Activated naive CD8-positive, alpha-beta T cell treated with anti-CD3 and anti-CD28 coated beads, Interleukin-2, amount 50 U/mL, for 24 hours (primary cell): ENCODE measurements around the gene RPL10.

Experiments
- ATAC-seq: fragments of 150-1000 bp; cut with Tn5 transposase; one replicate; pipeline ENCODE4 v1.10.0; 2021
- DNase-seq: peaks from one replicate; pipeline ENCODE4 v3.0.0; 2021
- H3K27ac Mint-ChIP-seq: one replicate; pipeline ENCODE4 v1.8.0; 2021; ENCODE audit warnings: mild to moderate bottlenecking, mixed read lengths
- H3K27me3 Mint-ChIP-seq: one replicate; pipeline ENCODE4 v1.8.0; 2021; ENCODE audit warnings: mixed read lengths
- H3K36me3 Mint-ChIP-seq: one replicate; pipeline ENCODE4 v1.8.0; 2021; ENCODE audit warnings: low read depth, mixed read lengths
- H3K4me1 Mint-ChIP-seq: one replicate; pipeline ENCODE4 v1.8.0; 2021; ENCODE audit warnings: mixed read lengths
- H3K4me3 Mint-ChIP-seq: one replicate; pipeline ENCODE4 v1.8.0; 2021; ENCODE audit warnings: mild to moderate bottlenecking, moderate library complexity, mixed read lengths
- H3K9me3 Mint-ChIP-seq: one replicate; pipeline ENCODE4 v1.8.0; 2021; ENCODE audit warnings: mixed read lengths

Gene RPL10

GRCh38 chrX:154368630-154369448 is 29.3 kb upstream of the RPL10 start:
- H3K27me3 Mint-ChIP-seq: no peaks in the 10 kb centered on the region
- H3K27ac Mint-ChIP-seq: peak overlapping the region; percentile 85
- ATAC-seq (peak; percentile 70), DNase-seq (peak; percentile 92)
- peaks cover 23% of the 10 kb centered on the region for H3K36me3 Mint-ChIP-seq
- H3K4me1 Mint-ChIP-seq: peaks cover 33% of the 10 kb centered on the region
- peak overlapping the region; percentile 95 for H3K4me3 Mint-ChIP-seq
- H3K9me3 Mint-ChIP-seq: no peaks in the 10 kb centered on the region

- ATAC-seq (peak; percentile 6), DNase-seq (peak; percentile 73)
- Mint-ChIP-seq H3K4me1 (peaks cover 32% of the 10 kb centered on the region), H3K36me3 (peaks cover 20% of the 10 kb centered on the region), H3K9me3 (no peaks in the 10 kb centered on the region), H3K4me3 (peak overlapping the region; percentile 95), H3K27me3 (no peaks in the 10 kb centered on the region), H3K27ac (peak overlapping the region; percentile 87)
Measured at GRCh38 chrX:154369449-154370299, 28.5 kb upstream of the RPL10 start.

GRCh38 chrX:154370300-154371016 is 27.7 kb upstream of the RPL10 start:
- ATAC-seq (no peak), DNase-seq (no peak)
- H3K27me3 Mint-ChIP-seq: no peaks in the 10 kb centered on the region
- H3K4me3 Mint-ChIP-seq: peak overlapping the region; percentile 95
- H3K4me1 Mint-ChIP-seq: peaks cover 35% of the 10 kb centered on the region
- no peaks in the 10 kb centered on the region for H3K9me3 Mint-ChIP-seq
- peak overlapping the region; percentile 87 for H3K27ac Mint-ChIP-seq
- H3K36me3 Mint-ChIP-seq: peaks cover 15% of the 10 kb centered on the region

GRCh38 chrX:154371017-154371788 is 27.0 kb upstream of the RPL10 start:
- Mint-ChIP-seq H3K4me3 (peak overlapping the region; percentile 81), H3K27me3 (no peaks in the 10 kb centered on the region), H3K9me3 (no peaks in the 10 kb centered on the region), H3K4me1 (peaks cover 34% of the 10 kb centered on the region), H3K36me3 (peaks cover 11% of the 10 kb centered on the region), H3K27ac (peak overlapping the region; percentile 78)
- peak; percentile 44 for ATAC-seq
- peak; percentile 89 for DNase-seq

- Mint-ChIP-seq H3K27me3 (no peaks in the 10 kb centered on the region), H3K36me3 (peaks cover 11% of the 10 kb centered on the region), H3K4me1 (peaks cover 31% of the 10 kb centered on the region), H3K27ac (peak overlapping the region; percentile 68), H3K9me3 (no peaks in the 10 kb centered on the region), H3K4me3 (peak overlapping the region; percentile 81)
- no peak for ATAC-seq
- no peak for DNase-seq
Measured at GRCh38 chrX:154371789-154372300, 26.3 kb upstream of the RPL10 start.

GRCh38 chrX:154372612-154373022 is 25.6 kb upstream of the RPL10 start:
- peak; percentile 53 for DNase-seq
- H3K4me3 Mint-ChIP-seq: peak overlapping the region; percentile 81

GRCh38 chrX:154373340-154374306 is 24.6 kb upstream of the RPL10 start:
- Mint-ChIP-seq H3K27ac (no peak overlapping the region), H3K27me3 (no peaks in the 10 kb centered on the region), H3K4me1 (peaks cover 28% of the 10 kb centered on the region), H3K4me3 (peak overlapping the region; percentile 75), H3K36me3 (peaks cover 11% of the 10 kb centered on the region), H3K9me3 (no peaks in the 10 kb centered on the region)
- DNase-seq (peak; percentile 36), ATAC-seq (no peak)

More at GRCh38 chrX:154372612-154373022, 25.6 kb upstream of the RPL10 start:
- Mint-ChIP-seq H3K27ac (peak overlapping the region; percentile 68), H3K27me3 (no peaks in the 10 kb centered on the region), H3K9me3 (no peaks in the 10 kb centered on the region), H3K36me3 (peaks cover 11% of the 10 kb centered on the region), H3K4me1 (peaks cover 33% of the 10 kb centered on the region)
- peak; percentile 9 for ATAC-seq

- no peaks in the 10 kb centered on the region for H3K27me3 Mint-ChIP-seq
- H3K4me3 Mint-ChIP-seq: peak within 1 kb of the TSS; percentile 75
- DNase-seq (peak; percentile 47), ATAC-seq (no peak)
- H3K27ac Mint-ChIP-seq: no peak within 1 kb of the TSS
- no peaks in the 10 kb centered on the region for H3K9me3 Mint-ChIP-seq
- peaks cover 11% of the 10 kb centered on the region for H3K36me3 Mint-ChIP-seq
- H3K4me1 Mint-ChIP-seq: peaks cover 28% of the 10 kb centered on the region
Measured at GRCh38 chrX:154374313-154375155, 23.6 kb upstream of the RPL10 start, which contains the start of gene FLNA. FLNA (minus strand) TSS chrX:154374634; CDS start chrX:154371245, 3,389 bp downstream.

GRCh38 chrX:154375156-154375504 is 23.0 kb upstream of the RPL10 start:
- Mint-ChIP-seq H3K9me3 (no peaks in the 10 kb centered on the region), H3K4me1 (peaks cover 26% of the 10 kb centered on the region), H3K27ac (no peak overlapping the region), H3K36me3 (peaks cover 8% of the 10 kb centered on the region), H3K27me3 (no peaks in the 10 kb centered on the region), H3K4me3 (peak overlapping the region; percentile 34)
- no peak for ATAC-seq
- DNase-seq: no peak

GRCh38 chrX:154376774-154377173 is 21.4 kb upstream of the RPL10 start:
- peak overlapping the region; percentile 84 for H3K27ac Mint-ChIP-seq
- H3K4me3 Mint-ChIP-seq: no peak overlapping the region
- H3K36me3 Mint-ChIP-seq: peaks cover 11% of the 10 kb centered on the region
- ATAC-seq: no peak
- no peak for DNase-seq
- H3K4me1 Mint-ChIP-seq: peaks cover 33% of the 10 kb centered on the region
- no peaks in the 10 kb centered on the region for H3K9me3 Mint-ChIP-seq
- H3K27me3 Mint-ChIP-seq: no peaks in the 10 kb centered on the region

- Mint-ChIP-seq H3K36me3 (peaks cover 11% of the 10 kb centered on the region), H3K4me1 (peaks cover 28% of the 10 kb centered on the region), H3K4me3 (peak overlapping the region; percentile 71), H3K27me3 (no peaks in the 10 kb centered on the region), H3K27ac (peak overlapping the region; percentile 84), H3K9me3 (no peaks in the 10 kb centered on the region)
- ATAC-seq (no peak), DNase-seq (no peak)
Measured at GRCh38 chrX:154378059-154378798, 19.9 kb upstream of the RPL10 start.
